Ascending aorta (tissue), 2 donors: ENCODE data around the gene DDX60. TPM values are rescaled to one million over a fixed set of nuclear protein-coding genes. Genes with fewer than 3 reads are reported as not detected.

Experiments
- DNase-seq, 2 donors: peaks; one replicate each; pipeline ENCODE4 v3.0.0-alpha.2; 2019; ENCODE audit warnings: low spot score in 2 of 2
- H3K27ac ChIP-seq, 2 donors: fragments of 200-600 bp; sonication (generic); one replicate each; pipeline ENCODE4 v1.5.1; 2016 to 2017; ENCODE audit warnings: mild to moderate bottlenecking in 1 of 2
- H3K27me3 ChIP-seq: fragments of 200-600 bp; sonication (generic); one replicate; pipeline ENCODE4 v1.5.1; 2017
- H3K36me3 ChIP-seq, 2 donors: fragments of 200-600 bp; sonication (generic); one replicate each; pipeline ENCODE4 v1.5.1; 2016
- H3K4me1 ChIP-seq, 2 donors: fragments of 200-600 bp; sonication (generic); one replicate each; pipeline ENCODE4 v1.5.1; 2016 to 2017; ENCODE audit warnings: mild to moderate bottlenecking in 1 of 2
- H3K4me3 ChIP-seq, 2 donors: fragments of 200-600 bp; sonication (generic); one replicate each; pipeline ENCODE4 v1.5.1; 2016 to 2017; ENCODE audit warnings: mild to moderate bottlenecking in 1 of 2
- H3K9me3 ChIP-seq, 2 donors: fragments of 200-600 bp; sonication (generic); one replicate each; pipeline ENCODE4 v1.5.1; 2016
- CTCF ChIP-seq, 3 experiments: fragments of 200-600 bp in 2 of 3; fragments of 450-650 bp in 1 of 3; sonication (generic) in 2 of 3; IDR thresholded peaks; one replicate each; pipeline ENCODE4 v1.5.1; 2016 to 2019; ENCODE audit warnings: antibody characterized with exemption in 3 of 3, mild to moderate bottlenecking in 1 of 3, moderate library complexity in 1 of 3
- intact Hi-C: fragments of 100-400 bp; cut with DNase I; formaldehyde crosslinking; loops from one replicate; pipeline ENCODE4 v1.15.1; 2023
- total RNA-seq: library from RNA; depleted of rRNA; stranded (reverse); fragments of >200 nt; gene quantifications from one replicate; pipeline ENCODE4 v1.1.0, GENCODE V29; 2016

The DDX60 gene
- total RNA-seq, 1 donor from 2014 or later, result 15.3 TPM

- no peak overlapping the region for H3K27ac ChIP-seq
- no peak for DNase-seq
- H3K4me1 ChIP-seq, result no peaks in the 10 kb centered on the region
- H3K36me3 ChIP-seq, result no peaks in the 10 kb centered on the region
- no peak overlapping the region for H3K4me3 ChIP-seq
- H3K27me3 ChIP-seq, result no peaks in the 10 kb centered on the region
- no peaks in the 10 kb centered on the region for H3K9me3 ChIP-seq
- no peak for TF ChIP-seq CTCF (IDR thresholded peaks at IDR 0.05)
- intact Hi-C loops, result no loop called here
Measured at GRCh38 chr4:168177546-168178149, 140.9 kb downstream of the DDX60 start.

GRCh38 chr4:168174308-168174707 lies 144.2 kb downstream of the DDX60 start:
- no peaks in the 10 kb centered on the region for H3K27me3 ChIP-seq
- H3K36me3 ChIP-seq, result no peaks in the 10 kb centered on the region
- DNase-seq, result no peak
- no peaks in the 10 kb centered on the region for H3K9me3 ChIP-seq
- H3K4me3 ChIP-seq, result no peak overlapping the region
- TF ChIP-seq CTCF (IDR thresholded peaks at IDR 0.05), result no peak
- no peak overlapping the region for H3K27ac ChIP-seq
- intact Hi-C loops, result no loop called here
- no peaks in the 10 kb centered on the region for H3K4me1 ChIP-seq

GRCh38 chr4:168167714-168168284 lies 150.8 kb downstream of the DDX60 start:
- Histone ChIP-seq H3K27ac (no peak overlapping the region), H3K9me3 (no peaks in the 10 kb centered on the region), H3K4me3 (no peak overlapping the region), H3K4me1 (no peaks in the 10 kb centered on the region), H3K27me3 (no peaks in the 10 kb centered on the region), H3K36me3 (no peaks in the 10 kb centered on the region)
- DNase-seq, result no peak
- TF ChIP-seq CTCF (IDR thresholded peaks at IDR 0.05), result no peak
- intact Hi-C loops, result no loop called here

Other genes starting within 250 kb of the DDX60 start
- not detected for gene ANXA10, start 226.2 kb downstream of the DDX60 start, total RNA-seq
- 13.2 TPM for gene DDX60L, start 161.7 kb upstream of the DDX60 start, total RNA-seq
- 204 TPM for gene PALLD, start 178.3 kb upstream of the DDX60 start, total RNA-seq